CD4-positive, alpha-beta T cell (primary cell): ENCODE measurements around the gene ANKS1B. TPM values are rescaled to one million over a fixed set of nuclear protein-coding genes. Genes with fewer than 3 reads are reported as not detected.

Experiments used
- ATAC-seq: fragments of 200-7000 bp; cut with Tn5 transposase; one replicate; pipeline ENCODE4 v1.10.0; 2022; ENCODE audit warnings: mild to moderate bottlenecking; ENCODE audit not compliant: poor library complexity
- CTCF ChIA-PET: fragments of 350-600 bp; sonication (Branson Sonifier 250); formaldehyde crosslinking; loops from one replicate; lab custom pipeline; 2021; ENCODE audit warnings: antibody characterized with exemption, inconsistent platforms; lab: Charles Lee
- POLR2A ChIA-PET: fragments of 350-600 bp; sonication (Branson Sonifier 250); formaldehyde crosslinking; loops from one replicate; lab custom pipeline; 2021; ENCODE audit warnings: antibody characterized with exemption, inconsistent platforms; lab: Charles Lee
- DNase-seq, 14 experiments: peaks; one replicate each; pipeline ENCODE4 v3.0.0-alpha.2; 2013 to 2020; ENCODE audit warnings: mixed read lengths in 2 of 14
- H3K27ac ChIP-seq, 2 donors: one replicate each; pipeline versions ENCODE4 v1.5.1 to v1.7.0; 2013; ENCODE audit warnings: low read length in 2 of 2, low read depth in 1 of 2, mild to moderate bottlenecking in 1 of 2
- H3K27me3 ChIP-seq, 2 experiments: 1 replicate in 1 of 2; 2 replicates in 1 of 2; pipeline versions ENCODE4 v1.6.1 to v1.7.0; 2013; ENCODE audit warnings: low read length in 2 of 2, control low read depth in 1 of 2, mild to moderate bottlenecking in 1 of 2, moderate library complexity in 1 of 2; ENCODE audit not compliant: insufficient read depth in 2 of 2, control insufficient read depth in 1 of 2
- H3K36me3 ChIP-seq: one replicate; pipeline ENCODE4 v1.6.1; 2013; ENCODE audit warnings: low read length, control low read depth; ENCODE audit not compliant: insufficient read depth
- H3K4me1 ChIP-seq: one replicate; pipeline ENCODE4 v1.6.1; 2013; ENCODE audit warnings: low read length, control low read depth; ENCODE audit not compliant: insufficient read depth
- H3K4me3 ChIP-seq: one replicate; pipeline ENCODE4 v1.5.1; 2013; ENCODE audit warnings: mild to moderate bottlenecking, low read length, moderate library complexity
- H3K9me3 ChIP-seq, 2 experiments: 1 replicate in 1 of 2; 2 replicates in 1 of 2; pipeline versions ENCODE4 v1.6.1 to v1.7.0; 2013; ENCODE audit warnings: low read length in 2 of 2, mild to moderate bottlenecking in 2 of 2, control low read depth in 1 of 2, moderate library complexity in 1 of 2; ENCODE audit not compliant: control insufficient read depth in 1 of 2, insufficient read depth in 1 of 2
- H3K27ac Mint-ChIP-seq: one replicate; pipeline ENCODE4 v1.8.0; 2020; ENCODE audit warnings: mixed read lengths
- H3K27me3 Mint-ChIP-seq: one replicate; pipeline ENCODE4 v1.8.0; 2021; ENCODE audit warnings: mixed read lengths
- H3K36me3 Mint-ChIP-seq: one replicate; pipeline ENCODE4 v1.8.0; 2021; ENCODE audit warnings: low read depth, mixed read lengths
- H3K4me1 Mint-ChIP-seq: one replicate; pipeline ENCODE4 v1.8.0; 2021; ENCODE audit warnings: low read depth, mixed read lengths
- H3K4me3 Mint-ChIP-seq: one replicate; pipeline ENCODE4 v1.8.0; 2020; ENCODE audit warnings: mild to moderate bottlenecking, mixed read lengths
- H3K9me3 Mint-ChIP-seq: one replicate; pipeline ENCODE4 v1.8.0; 2020; ENCODE audit warnings: mixed read lengths
- intact Hi-C, 2 experiments: fragments of 100-400 bp; cut with DNase I in 1 of 2; cut with micrococcal nuclease in 1 of 2; formaldehyde crosslinking; loops; one replicate each; pipeline versions ENCODE4 v1.15.1 to v1.9.0; 2023 to 2025; cut with DNase I, micrococcal nuclease
- total RNA-seq, 174 experiments: library from RNA in 2 of 174; stranded (reverse) in 2 of 174; gene quantifications; one replicate each; pipeline ENCODE4 v1.2.3 and lab custom pipeline; 2021 to 2026
- TF ChIP-seq, protein P1 (sequence below): fragments of 200-600 bp; IDR thresholded peaks from one replicate; pipeline ENCODE4 v1.8.0; 2022; ENCODE audit warnings: antibody characterized with exemption, mild to moderate bottlenecking

ANKS1B gene
- total RNA-seq, 2 experiments from 2014 or later, result 0.16 to 1.1 TPM

DNA sequence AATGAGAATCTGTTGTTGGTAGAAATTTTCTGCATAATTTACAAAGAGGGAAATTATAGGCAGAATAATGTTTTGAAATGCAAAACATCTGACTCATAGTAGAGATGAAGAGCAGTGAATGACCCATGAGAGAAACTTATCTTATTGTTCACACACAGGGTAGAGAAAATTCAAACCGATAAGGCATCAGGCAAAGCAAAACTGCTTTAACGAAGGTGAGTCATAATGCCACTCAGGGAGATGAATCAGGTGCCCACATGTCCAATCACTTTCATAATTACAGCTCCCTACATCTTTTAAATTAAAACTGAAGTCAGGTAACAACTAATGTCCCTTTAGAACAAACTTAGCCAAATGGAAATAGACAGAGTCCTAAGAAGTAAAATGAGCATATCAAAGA, 602.7 kb downstream of the ANKS1B start:
- Histone ChIP-seq H3K36me3 (no peaks in the 10 kb centered on the region), H3K27ac (no peak overlapping the region), H3K4me1 (no peaks in the 10 kb centered on the region), H3K27me3 (no peaks in the 10 kb centered on the region), H3K9me3 (peaks cover 0 to 3% of the 10 kb centered on the region in 2 experiments), H3K4me3 (no peak overlapping the region)
- Mint-ChIP-seq H3K27me3 (no peaks in the 10 kb centered on the region), H3K27ac (no peak overlapping the region), H3K9me3 (peaks cover 2% of the 10 kb centered on the region), H3K36me3 (no peaks in the 10 kb centered on the region), H3K4me3 (no peak overlapping the region), H3K4me1 (no peaks in the 10 kb centered on the region)
- ChIA-PET CTCF (no interaction called here), POLR2A (no interaction called here)
- DNase-seq, result no peak
- intact Hi-C loops, result no loop called here
- no peak for ATAC-seq
- TF ChIP-seq, protein P1, sequence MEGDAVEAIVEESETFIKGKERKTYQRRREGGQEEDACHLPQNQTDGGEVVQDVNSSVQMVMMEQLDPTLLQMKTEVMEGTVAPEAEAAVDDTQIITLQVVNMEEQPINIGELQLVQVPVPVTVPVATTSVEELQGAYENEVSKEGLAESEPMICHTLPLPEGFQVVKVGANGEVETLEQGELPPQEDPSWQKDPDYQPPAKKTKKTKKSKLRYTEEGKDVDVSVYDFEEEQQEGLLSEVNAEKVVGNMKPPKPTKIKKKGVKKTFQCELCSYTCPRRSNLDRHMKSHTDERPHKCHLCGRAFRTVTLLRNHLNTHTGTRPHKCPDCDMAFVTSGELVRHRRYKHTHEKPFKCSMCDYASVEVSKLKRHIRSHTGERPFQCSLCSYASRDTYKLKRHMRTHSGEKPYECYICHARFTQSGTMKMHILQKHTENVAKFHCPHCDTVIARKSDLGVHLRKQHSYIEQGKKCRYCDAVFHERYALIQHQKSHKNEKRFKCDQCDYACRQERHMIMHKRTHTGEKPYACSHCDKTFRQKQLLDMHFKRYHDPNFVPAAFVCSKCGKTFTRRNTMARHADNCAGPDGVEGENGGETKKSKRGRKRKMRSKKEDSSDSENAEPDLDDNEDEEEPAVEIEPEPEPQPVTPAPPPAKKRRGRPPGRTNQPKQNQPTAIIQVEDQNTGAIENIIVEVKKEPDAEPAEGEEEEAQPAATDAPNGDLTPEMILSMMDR, result no peak

DNA sequence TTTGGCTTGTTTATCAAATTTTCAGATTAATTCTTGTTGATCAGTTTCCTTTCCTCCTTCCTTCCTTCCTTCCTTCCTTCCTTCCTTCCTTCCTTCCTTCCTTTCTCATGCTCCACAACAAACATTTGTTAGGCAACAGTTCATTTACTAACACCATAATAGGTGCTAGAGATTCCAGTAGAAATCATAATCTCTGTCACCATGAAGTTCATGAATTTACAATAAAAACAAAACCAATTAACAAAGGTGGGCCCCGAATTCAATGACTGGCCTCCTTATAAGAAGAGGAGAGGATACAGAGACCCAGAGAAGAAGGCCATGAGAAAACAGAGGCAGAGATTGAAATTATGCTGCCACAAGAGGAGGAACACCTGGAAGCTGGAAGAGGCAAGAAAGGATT, 604.0 kb downstream of the ANKS1B start:
- ATAC-seq, result no peak

DNA sequence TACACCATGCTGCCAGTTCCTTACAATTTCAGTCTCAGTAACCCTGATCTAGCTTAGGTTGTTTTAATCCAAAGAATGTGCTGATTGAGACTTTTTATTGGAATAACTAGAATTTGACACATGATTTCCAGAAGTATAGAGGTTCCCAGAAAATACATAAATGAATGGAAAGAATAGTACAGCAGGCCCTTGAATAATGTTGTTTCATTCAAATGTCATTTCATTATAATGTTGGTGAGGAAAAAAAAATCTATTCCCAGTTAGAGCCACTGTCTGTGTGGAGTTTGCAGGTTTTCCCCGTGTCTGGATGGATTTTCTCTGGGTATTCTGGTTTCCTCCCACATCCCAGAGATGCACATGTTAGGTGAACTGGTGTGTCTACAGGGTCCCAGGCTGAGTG, 610.7 kb downstream of the ANKS1B start:
- no peak overlapping the region for H3K4me3 ChIP-seq
- no peak overlapping the region for H3K27ac Mint-ChIP-seq
- no peaks in the 10 kb centered on the region for H3K9me3 ChIP-seq
- no peaks in the 10 kb centered on the region for H3K27me3 Mint-ChIP-seq
- ATAC-seq (no peak), DNase-seq (no peak)
- no peaks in the 10 kb centered on the region for H3K4me1 Mint-ChIP-seq
- no peak overlapping the region for H3K27ac ChIP-seq
- no peaks in the 10 kb centered on the region for H3K36me3 Mint-ChIP-seq
- no peaks in the 10 kb centered on the region for H3K36me3 ChIP-seq
- intact Hi-C loops, result no loop called here
- H3K4me1 ChIP-seq, result no peaks in the 10 kb centered on the region
- no peak overlapping the region for H3K4me3 Mint-ChIP-seq
- TF ChIP-seq, protein P1, result no peak
- POLR2A ChIA-PET, result no interaction called here
- H3K27me3 ChIP-seq, result no peaks in the 10 kb centered on the region
- CTCF ChIA-PET, result no interaction called here
- H3K9me3 Mint-ChIP-seq, result no peaks in the 10 kb centered on the region

More for the DNA sequence above, 604.0 kb downstream of the ANKS1B start:
- H3K4me3 Mint-ChIP-seq, result no peak overlapping the region
- CTCF ChIA-PET, result no interaction called here
- Histone ChIP-seq H3K9me3 (peaks cover 0 to 3% of the 10 kb centered on the region in 2 experiments), H3K27me3 (no peaks in the 10 kb centered on the region), H3K27ac (no peak overlapping the region), H3K4me1 (no peaks in the 10 kb centered on the region), H3K4me3 (no peak overlapping the region), H3K36me3 (no peaks in the 10 kb centered on the region)
- H3K36me3 Mint-ChIP-seq, result no peaks in the 10 kb centered on the region
- H3K4me1 Mint-ChIP-seq, result no peaks in the 10 kb centered on the region
- intact Hi-C loops, result no loop called here
- POLR2A ChIA-PET, result no interaction called here
- no peaks in the 10 kb centered on the region for H3K27me3 Mint-ChIP-seq
- H3K9me3 Mint-ChIP-seq, result peaks cover 2% of the 10 kb centered on the region
- TF ChIP-seq, protein P1, result no peak
- no peak for DNase-seq
- no peak overlapping the region for H3K27ac Mint-ChIP-seq
